Occipital lobe (tissue), 2 donors: ENCODE data around the gene F2RL3. TPM values are rescaled to one million over a fixed set of nuclear protein-coding genes. Genes with fewer than 3 reads are reported as not detected.

ENCODE experiments used
- DNase-seq: peaks from one replicate; lab custom pipeline; 2025; lab: John Stamatoyannopoulos, UW
- total RNA-seq: library from RNA; depleted of rRNA; stranded (reverse); fragments of >200 nt; gene quantifications from one replicate; pipeline ENCODE4 v1.2.3, GENCODE V29; 2014

Gene F2RL3
- total RNA-seq, 1 donor from 2014 or later = under 0.01 TPM

DNA sequence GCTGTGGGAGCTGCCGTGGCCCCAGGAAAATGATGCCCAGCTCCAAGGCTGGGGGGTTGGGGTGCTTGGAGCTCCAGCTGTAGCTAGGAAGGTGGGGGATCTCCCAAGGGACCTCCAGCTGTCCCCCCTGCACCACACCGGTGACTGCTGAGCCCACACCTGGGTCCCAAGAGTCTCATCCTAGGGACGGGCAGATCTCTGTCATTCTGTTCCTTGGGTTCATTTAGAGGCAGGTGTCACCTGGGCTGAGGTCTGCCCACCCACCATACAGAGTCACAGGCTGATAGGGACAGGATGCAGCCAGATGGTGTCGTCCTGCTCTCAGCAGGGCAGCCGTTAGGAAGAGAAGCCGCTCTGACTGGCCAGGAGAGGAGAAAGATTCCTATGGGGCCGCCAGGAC is 5.3 kb downstream of the F2RL3 start:
- DNase-seq = no peak

DNA sequence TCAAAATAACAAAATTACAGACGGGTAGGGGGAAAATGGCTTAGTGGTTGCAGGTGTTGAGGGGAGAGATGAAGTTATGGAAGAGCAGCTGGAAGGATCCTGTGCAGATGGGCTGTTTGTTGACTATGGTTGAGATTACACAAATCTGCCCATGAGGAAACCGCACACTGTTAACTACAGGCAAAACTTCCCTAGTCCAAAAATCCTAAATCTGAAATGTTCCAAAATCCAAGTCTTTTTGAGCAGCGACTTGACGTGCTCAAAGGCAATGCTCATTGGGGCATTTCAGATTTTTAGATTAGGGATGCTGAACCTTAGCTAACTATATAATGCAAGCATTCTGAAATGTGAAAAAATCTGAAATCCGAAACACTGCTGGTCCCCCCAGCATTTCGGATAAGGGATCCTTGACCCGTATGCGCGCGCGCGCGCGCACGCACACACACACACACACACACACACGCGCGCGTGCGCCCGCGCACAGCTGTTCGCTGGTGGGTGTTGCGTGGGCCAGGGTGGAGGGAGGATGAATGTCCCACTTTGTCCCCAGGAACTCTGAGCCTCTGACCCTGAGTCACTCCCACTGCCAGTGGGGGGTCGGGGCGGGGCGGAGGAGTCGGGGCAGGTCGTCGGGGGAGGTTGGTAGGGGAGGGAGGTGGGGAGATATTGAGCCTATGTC is 6.8 kb downstream of the F2RL3 start:
- no peak for DNase-seq

DNA sequence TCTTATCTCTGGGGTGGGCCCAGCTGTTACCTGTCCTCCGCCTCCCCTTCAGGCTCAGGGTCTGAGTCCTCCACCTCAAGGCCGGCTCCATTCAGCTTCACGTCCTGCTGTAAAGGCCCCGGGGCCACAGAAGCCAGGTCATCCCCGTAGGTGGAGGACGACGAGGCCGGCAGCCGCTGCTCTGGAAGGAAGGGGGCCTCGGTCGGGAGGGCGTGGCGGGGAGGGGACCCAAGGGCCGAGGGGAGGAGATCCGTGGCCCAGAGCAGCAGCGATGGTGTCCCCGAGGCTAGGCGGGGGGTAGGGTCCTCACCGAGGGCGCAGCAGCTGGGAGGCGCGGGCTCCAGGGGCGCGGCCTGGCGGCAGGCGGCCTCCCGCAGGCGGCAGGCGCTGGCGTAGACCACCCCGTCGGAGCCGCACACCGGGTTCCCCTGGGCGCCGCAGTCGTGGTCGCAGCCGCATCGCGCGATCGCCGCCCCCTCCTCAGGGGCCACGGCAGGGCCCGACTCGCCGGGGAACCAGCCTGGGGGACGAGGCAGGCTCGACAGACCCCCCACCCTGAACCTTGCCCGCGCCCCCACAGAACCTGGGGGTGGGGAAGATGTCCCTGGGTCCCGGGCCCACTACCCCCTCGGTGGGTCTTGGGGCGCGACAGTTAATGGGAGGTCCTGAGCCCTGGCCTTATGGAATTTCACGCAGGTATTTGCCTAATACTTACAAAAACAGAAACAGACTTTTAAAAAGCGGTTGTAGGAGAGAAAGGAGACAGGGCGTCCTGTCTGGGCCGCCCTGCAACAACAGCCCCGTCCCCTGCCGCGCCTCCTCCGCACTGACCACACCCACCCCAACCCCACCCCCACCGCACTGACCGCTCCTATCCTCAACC is 7.6 kb downstream of the F2RL3 start:
- DNase-seq = no peak

DNA sequence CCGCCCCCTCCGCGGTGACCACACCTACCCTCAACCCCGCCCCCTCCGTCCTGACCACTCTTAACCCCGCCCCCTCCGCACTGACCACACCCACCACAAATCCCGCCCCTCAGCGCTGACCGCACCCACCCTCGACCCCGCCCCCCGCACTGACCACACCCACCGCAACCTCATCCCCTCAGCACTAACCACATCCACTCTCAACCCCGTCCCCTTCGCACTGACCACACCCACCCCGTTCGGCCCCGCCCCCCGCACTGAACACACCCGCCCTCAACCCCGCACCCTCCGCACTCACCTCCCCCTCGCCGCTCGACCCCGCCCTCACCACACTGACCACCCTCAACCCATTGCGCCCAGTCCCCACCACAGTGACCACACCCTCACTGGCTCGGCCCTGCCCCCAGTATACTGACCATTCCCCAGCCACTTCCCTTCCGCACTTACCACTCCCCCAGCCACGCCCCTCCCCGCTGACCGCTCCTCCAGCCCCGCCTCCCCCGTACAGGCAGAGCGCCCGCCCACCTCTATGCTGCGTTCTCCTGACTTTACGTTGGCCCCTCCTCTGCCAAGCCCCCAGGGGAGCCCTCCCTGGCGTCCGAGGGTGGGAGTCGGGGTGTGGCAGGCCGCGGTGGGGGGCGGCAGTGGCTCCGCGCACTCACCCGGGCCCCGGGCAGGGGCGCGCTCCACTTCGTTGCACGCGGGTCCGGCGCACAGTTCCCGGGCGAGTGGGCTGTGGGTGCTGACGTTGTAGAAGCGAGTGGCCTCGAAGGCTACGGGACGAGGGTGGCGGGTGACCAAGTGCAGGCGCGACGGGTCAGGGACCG is 8.4 kb downstream of the F2RL3 start:
- DNase-seq = peak; percentile 65

DNA sequence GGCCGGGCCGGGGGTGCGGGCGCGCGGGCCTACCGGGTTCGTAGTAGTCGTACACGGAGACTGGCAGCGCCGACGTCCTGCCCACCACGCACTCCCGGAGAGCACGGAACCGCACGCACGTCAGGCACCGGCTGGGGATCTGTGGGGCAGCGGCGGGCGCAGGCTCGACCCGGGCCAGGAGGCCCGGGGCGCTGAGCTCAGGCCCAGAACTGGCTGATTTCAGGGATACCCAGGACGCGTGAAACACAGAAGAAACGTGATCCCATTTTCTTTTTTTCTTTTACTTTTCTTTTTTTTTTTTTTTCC is 9.0 kb downstream of the F2RL3 start:
- no peak for DNase-seq

DNA sequence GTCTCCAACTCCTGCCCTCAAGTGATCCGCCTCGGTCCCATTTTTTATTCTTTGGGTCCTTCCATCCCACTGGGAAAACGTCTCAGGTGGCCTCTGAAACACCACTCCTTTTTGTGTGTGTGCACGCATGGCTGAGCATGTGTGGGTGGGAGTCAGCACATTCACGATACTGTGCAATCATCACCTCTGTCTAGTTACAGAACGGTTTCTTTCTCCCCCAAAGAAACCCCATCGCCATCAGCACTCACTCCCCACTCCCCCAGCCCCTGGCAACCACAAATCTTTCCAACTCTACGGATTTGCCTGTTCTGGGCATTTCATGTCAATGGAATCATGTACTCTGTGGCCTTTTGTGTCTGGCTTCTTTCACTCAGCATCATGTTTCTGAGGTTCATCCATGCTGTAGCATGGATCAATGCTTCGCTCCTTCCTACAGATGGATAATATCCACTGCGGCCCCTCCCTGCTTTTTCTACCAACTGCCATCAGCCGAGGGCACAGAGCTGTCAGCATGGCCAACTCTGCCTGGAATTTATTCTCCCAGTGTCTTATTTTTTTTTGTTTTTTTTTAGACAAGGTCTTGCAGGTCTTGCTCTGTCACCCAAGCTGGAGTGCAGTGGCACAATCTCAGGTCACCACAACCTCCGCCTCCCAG is 9.7 kb downstream of the F2RL3 start:
- no peak for DNase-seq

DNA sequence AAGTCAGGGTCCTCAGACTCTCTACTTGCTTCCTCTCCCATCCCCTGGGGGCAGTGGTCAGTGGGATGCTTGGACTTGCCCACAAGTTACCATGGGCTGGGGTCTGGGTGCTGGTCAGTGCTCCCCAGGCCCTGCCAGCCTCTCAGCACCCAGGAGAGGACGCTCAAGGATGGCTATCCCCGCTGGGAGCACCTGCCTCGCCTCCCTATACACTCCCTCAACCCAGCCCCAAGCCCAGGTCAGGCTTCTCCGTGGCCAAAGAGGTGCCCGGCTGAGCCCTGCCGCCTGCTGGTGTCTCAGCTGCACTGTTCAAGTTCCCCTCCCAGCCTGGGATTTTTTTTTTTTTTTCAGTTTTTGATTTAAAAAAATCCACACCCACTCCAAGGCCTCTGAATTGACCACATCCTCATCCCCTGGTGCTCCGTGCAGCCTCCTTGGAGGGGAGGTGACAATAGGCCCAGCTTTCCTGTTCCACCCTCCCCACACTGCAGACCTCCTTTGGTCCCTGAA is 10.8 kb downstream of the F2RL3 start:
- no peak for DNase-seq

DNA sequence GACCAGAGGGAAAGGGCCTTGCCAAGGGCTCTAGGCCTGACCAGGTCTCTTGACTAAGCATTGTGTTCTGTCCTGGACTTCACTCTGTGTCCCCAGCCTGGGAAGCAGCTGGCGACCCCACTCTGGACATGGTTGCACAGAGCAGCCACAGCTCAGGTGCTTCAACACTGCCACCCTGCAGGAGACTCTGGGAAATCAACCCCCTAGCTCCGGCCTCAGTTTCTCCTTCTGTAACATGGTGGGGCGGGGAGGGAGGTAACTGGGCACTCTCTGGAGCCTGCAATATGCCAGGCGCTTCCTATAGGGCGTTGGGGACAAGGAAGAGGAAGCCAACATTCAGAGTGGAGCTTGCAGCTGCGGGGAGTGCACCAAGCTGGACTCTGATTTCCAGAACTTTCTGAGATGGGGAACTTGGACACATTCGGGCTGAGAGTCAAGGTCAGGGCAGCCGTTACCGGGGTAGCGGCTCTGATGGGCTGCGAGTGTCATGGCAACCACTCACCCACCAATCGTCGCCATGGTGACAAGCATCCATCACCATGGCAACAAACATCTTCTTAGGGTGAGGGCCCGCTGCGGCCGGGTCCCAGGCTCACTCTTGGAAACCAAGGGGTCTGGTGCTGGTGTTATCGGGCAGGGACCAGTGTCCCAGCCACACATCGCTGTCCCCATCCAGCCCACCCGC is 12.8 kb downstream of the F2RL3 start:
- DNase-seq = no peak

DNA sequence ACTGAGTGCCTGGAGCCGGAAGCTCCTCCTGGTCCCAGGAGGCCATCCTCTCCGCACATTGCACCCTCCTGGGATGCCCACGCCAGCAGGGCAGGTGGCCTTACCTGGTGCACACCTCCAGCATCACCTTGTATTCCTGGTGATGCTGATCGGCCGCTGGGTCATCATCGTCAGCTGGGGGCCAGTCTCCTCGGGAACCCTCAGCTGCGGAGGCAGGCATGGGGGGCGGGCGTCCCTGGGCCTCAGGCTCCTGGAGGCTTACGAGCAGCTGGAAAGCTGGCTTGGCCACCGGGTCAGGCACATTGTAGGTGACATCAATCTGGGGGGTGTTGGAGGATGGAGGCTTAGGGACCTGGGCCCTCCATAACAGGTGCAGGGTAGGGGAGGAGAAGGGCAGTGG is 13.7 kb downstream of the F2RL3 start:
- DNase-seq = no peak

DNA sequence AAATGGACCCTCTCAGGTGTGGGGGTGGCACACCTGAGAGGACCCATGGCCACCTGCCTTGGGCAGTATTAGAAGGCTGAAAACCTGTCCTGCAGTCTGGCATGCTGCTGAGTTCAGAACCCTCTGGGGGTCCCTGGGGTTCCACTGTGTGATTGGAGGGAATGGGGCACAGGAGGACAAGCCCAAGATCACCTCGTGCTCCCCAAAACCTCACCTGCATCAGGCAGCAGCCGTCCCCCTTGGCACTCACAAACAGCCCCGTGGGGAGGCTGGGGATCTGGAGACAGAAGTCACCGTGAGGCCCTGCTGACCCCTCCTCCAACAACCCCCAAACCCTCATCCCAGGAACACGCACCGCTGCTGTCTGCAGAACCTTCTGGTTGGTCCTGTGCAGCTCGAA is 14.5 kb downstream of the F2RL3 start:
- DNase-seq = no peak

DNA sequence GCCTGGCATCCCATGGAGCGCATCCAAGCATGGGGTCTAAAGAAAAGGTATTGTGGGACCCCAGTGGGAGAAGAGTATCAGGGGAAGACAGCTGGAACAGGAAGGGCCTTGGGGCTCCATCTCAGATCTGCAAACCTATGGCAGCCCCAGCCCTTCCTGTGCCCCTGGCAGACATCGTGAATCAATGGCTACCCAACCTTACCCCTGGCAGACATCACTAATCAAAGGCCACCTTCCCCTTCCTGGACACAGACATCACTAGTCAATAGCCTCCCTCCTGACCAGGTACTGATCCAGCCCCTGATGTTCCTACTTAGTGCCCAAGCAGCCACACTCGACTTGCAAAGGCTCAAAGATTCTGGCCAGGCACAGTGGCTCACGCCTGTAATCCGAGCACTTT is 15.8 kb downstream of the F2RL3 start:
- DNase-seq = no peak

DNA sequence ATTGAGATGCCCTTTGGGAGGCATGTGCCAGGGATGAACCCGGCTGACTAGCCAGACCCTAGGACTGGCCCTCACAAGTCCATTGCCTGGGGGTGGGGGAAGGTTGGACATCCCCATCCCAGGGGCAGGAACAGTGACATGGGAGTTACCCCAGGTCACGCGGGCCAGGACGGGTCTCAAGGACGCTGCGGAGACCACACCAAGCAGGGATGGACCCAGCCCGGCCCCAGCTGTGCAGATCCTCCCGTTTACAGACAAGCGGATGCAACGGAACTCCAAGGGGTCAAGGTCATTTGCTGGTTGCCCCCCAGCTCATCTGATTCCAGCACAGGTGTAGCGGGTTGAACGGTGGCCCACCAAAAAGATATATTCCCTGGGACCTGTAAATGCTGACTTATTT is 20.0 kb downstream of the F2RL3 start:
- no peak for DNase-seq

DNA sequence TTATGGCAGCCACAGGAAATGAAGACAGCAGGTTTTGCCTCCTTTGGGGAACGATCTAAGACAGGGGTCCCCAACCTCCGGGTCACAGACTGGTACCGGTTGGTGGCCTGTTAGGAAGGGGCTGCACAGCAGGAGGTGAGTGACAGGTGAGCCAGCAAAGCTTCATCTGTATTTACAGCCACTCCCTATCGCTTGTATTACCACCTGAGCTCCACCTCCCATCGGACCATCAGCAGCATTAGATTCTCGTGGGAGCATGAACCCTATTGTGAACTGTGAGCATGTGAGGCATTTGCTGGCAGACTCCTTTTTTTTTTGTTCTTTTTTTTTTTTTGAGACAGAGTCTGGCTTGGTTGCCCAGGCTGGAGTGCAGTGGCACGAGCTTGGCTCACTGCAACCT is 22.2 kb downstream of the F2RL3 start:
- DNase-seq = no peak

DNA sequence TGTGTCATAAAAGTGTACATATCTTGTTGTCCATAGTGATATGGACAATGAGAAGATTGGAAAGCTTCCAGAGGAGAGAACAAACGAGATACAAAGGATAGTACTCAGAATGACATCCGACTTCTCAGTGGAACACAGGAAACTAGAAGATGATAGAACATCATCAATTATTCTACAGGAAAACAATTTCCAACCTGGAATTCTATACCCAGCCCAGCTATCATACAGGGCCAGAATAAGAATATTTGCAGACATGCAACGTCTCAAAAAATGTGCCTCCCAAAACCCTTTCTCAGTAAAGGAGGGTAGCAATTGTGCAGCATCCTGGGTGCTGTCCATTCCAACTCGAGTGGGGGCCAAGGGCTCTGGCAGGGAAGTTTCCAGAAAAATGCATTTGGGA is 24.0 kb downstream of the F2RL3 start:
- no peak for DNase-seq

DNA sequence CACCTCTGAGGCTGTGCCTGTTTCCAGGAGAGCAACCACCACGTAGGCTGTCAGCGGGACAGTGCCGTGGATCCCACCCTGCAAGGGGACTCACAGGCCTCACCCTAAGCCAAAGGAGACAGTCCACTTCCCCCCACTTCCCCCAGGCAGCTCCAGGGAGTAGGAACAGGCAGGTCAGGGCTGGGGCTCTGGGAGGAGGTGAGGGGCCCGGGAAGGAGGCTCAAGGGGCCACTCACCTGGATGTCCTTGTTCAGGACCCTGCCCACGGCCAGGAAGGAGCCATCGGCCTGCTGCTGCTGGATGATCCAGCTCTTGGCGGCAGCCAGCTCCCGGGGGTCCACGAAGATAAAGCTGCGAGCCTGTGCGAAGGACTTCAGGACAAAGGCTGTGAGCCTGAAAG is 25.6 kb downstream of the F2RL3 start:
- DNase-seq = no peak

DNA sequence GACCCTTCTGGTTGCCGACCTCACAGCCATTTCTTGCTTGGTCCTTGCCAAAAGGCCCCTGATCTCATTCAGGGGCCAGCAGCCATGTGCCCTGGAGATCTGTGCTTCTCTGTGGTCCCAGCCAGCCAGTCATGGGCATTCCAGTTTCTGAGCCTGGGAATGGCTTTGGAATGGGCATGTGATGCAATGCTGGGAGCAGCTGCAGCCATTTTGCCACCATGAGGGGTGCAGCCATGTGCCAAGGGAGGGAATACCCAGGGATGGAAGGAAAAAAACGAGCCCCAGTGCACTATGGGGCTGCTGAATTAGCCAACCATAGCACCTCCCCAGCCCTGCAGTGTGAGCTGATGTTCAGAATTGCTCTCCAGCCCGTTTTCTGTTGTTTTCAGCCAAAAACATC is 26.3 kb downstream of the F2RL3 start:
- DNase-seq = no peak

DNA sequence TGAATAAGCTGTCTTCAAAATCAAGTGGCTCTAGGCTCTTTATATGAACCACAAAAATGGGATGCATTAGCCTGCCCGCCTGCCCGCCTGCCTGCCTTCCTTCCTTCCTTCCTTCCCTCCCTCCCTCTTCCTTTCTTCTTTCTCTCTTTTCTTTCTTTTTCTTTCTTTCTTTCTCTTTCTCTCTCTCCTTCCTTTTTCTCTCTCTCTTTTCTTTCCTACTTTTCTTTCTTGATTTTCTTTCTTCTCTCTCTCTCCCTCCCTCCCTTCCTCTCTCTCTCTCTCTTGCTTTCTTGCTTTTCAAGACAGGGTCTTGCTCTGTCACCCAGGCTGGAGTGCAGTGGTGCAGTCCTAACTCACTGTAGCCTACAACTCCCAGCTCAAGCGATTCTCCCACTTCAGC is 26.9 kb downstream of the F2RL3 start:
- no peak for DNase-seq

DNA sequence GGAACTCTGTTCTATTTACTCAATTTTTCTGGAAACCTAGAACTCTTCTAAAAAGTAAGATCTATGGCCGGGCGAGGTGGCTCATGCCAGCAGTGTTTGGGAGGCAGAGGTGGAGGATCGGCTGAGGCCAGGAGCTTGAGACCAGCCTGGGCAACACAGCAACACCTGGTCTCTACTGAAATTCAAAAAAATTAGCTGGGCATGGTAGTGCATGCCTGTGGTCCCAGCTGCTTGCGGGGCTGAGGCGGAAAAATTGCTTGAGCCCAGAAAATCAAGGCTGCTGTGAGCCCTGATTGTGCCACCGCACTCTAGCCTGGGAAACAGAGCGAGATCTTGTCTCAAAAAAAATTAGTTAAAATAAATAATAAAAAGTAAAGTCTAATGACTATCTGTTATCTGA is 28.6 kb downstream of the F2RL3 start:
- no peak for DNase-seq

DNA sequence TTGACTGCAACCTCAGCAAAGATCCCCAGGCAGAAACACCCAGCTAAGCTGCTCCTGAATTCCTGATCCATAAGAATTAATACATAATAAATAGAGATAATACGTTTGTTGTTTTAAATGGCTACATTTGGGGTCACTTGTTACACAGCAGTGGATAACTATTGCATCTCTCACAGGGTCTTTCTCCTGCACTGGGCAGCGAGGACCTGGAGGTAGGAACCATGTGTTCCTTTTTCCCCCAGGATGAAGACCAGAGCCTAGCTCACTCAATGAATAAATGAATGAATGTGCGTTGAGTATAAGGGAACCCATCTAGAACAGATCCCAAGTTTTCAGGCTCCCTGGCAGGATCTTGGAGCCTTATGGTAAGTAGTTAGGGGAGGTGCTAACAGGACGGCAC is 30.7 kb downstream of the F2RL3 start:
- DNase-seq = no peak

DNA sequence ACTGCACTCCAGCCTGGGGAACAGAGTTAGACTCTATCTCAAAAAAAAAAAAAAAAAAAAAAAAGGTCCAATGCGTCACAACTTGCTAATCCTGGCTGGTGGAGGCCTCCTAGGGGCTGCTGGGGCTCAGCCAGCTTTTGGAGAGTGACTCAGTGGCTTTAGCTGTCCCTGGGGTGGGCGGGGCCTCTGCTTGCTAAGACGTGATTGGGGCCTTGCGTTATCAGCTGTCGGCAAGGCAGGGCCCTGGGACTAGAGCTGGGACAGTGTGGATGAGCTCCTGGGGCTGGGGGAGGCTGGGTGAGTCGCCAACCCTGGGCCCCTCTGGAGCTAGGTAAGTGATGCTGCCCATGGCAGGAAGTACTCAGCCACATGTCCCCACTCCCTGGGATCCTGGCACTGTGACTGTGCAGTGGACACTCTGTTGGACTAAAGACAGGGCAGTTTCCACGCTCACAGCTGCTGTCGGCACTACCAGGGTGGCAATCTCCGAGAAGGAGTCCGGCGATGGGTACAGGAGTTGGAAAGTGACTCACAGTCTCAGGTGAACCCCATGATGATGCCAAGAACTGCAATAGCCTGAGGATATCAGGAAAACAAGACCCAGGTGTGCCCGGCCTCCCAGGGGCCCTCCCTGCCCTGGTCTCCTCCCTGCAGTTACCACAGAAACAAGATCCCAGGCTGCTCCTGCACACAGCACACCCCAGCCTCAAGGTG is 32.2 kb downstream of the F2RL3 start:
- no peak for DNase-seq
